ENCODE data around the gene OR1E1. TPM values are rescaled to one million over a fixed set of nuclear protein-coding genes. Genes with fewer than 3 reads are reported as not detected.
"Not testable (repeated sequence)": the region's sequence is repeated elsewhere in the genome, so short reads cannot be mapped to it uniquely, and the experiment has no call there.

The OR1E1 gene
- total and polyA plus RNA-seq, 2 donors (not counting 1 experiment from before 2014, with no cell fraction given): not detected

DNA sequence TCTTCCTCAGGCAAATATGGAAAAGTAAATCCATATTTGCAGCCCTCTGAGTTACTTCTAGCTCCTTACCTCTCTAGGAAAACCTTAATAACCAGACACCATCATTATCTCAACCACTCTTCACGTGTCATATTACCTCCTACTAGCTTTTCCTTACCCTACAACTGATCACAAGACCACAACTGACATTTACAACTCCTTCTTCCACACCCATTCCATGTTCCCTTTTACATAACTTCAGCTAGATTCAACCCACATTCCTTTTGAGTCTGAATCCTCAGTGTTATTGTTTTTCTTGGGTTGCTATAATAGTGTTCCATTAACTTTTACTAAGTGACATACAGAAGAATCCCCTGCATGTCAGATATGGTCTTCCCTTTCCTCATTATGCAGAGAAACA is 40.2 kb upstream of the OR1E1 start:
- H3K9ac ChIP-seq (ENCODE audit: insufficient read depth, low read length): no peak overlapping the region
- TF ChIP-seq, protein P1, sequence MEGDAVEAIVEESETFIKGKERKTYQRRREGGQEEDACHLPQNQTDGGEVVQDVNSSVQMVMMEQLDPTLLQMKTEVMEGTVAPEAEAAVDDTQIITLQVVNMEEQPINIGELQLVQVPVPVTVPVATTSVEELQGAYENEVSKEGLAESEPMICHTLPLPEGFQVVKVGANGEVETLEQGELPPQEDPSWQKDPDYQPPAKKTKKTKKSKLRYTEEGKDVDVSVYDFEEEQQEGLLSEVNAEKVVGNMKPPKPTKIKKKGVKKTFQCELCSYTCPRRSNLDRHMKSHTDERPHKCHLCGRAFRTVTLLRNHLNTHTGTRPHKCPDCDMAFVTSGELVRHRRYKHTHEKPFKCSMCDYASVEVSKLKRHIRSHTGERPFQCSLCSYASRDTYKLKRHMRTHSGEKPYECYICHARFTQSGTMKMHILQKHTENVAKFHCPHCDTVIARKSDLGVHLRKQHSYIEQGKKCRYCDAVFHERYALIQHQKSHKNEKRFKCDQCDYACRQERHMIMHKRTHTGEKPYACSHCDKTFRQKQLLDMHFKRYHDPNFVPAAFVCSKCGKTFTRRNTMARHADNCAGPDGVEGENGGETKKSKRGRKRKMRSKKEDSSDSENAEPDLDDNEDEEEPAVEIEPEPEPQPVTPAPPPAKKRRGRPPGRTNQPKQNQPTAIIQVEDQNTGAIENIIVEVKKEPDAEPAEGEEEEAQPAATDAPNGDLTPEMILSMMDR (conservative IDR thresholded peaks at IDR 0.05 in 1 of 2, IDR thresholded peaks at IDR 0.05 in 1 of 2; ENCODE audit: low read depth in 1 of 2, low read length in 2 of 2): no peak
- no peak for TF ChIP-seq EZH2 (IDR thresholded peaks at IDR 0.05; ENCODE audit: low read length, missing control alignments)
- H3K79me2 ChIP-seq (ENCODE audit: control insufficient read depth, insufficient read depth, low read length): no peaks in the 10 kb centered on the region
- H3K27me3 ChIP-seq (ENCODE audit: control insufficient read depth, insufficient read depth, low read length): no peaks in the 10 kb centered on the region
- H2AFZ ChIP-seq (ENCODE audit: low read length): no peak overlapping the region
- H3K4me2 ChIP-seq (ENCODE audit: extremely low read depth, insufficient read depth, low read length): no peak overlapping the region
- no peak overlapping the region for H3K27ac ChIP-seq (ENCODE audit: insufficient read depth, low read length)
- H3K4me3 ChIP-seq (replicated peaks in 1 of 4; ENCODE audit: control extremely low read depth in 1 of 4, insufficient read depth in 1 of 4, low read depth in 3 of 4, low read length in 4 of 4): no peak overlapping the region
- no peaks in the 10 kb centered on the region for H3K9me3 ChIP-seq (ENCODE audit: control insufficient read depth, insufficient read depth, low read depth, low read length)
- H3K36me3 ChIP-seq (ENCODE audit: control insufficient read depth, insufficient read depth, low read length): no peaks in the 10 kb centered on the region
- no peak for DNase-seq (ENCODE audit: low read depth in 2 of 2)
- no peaks in the 10 kb centered on the region for H3K4me1 ChIP-seq (ENCODE audit: control insufficient read depth, extremely low read depth, insufficient read depth, low read length)
- H4K20me1 ChIP-seq (ENCODE audit: control insufficient read depth, extremely low read depth, insufficient read depth, low read length): no peaks in the 10 kb centered on the region

DNA sequence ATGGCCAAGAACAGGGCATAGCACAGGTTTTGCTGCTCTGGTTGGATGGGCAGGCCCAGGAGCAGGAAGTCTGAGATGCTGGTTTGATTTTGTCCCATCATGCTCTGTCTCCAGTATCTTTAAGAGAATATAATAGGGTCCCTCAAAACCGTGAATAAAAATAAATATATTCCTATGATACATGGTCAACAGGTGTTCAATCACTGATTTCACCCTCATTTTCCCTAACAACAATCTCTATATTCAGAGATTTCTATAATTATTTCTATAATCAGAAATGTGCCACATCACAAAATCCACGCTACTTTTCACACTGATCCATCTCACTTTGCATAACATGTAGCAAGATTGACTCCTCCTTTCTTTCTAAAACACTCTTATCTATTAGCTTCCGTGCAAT is 35.5 kb upstream of the OR1E1 start, which contains the start of gene OR1E2:
OR1E2 (minus strand) TSS at position 101 of the 400 bp plus-strand sequence; CDS start at position 101, 0 bp downstream.
- no peaks in the 10 kb centered on the region for H3K36me3 ChIP-seq (ENCODE audit: control insufficient read depth, insufficient read depth, low read length)
- no peaks in the 10 kb centered on the region for H3K9me3 ChIP-seq (ENCODE audit: control insufficient read depth, insufficient read depth, low read depth, low read length)
- H3K9ac ChIP-seq (ENCODE audit: insufficient read depth, low read length): no peak within 1 kb of the TSS
- TF ChIP-seq, protein P1 (conservative IDR thresholded peaks at IDR 0.05 in 1 of 2, IDR thresholded peaks at IDR 0.05 in 1 of 2; ENCODE audit: low read depth in 1 of 2, low read length in 2 of 2): no peak
- no peak within 1 kb of the TSS for H3K4me2 ChIP-seq (ENCODE audit: extremely low read depth, insufficient read depth, low read length)
- no peak within 1 kb of the TSS for H3K4me3 ChIP-seq (replicated peaks in 1 of 4; ENCODE audit: control extremely low read depth in 1 of 4, insufficient read depth in 1 of 4, low read depth in 3 of 4, low read length in 4 of 4)
- H3K27me3 ChIP-seq (ENCODE audit: control insufficient read depth, insufficient read depth, low read length): no peaks in the 10 kb centered on the region
- no peak within 1 kb of the TSS for H2AFZ ChIP-seq (ENCODE audit: low read length)
- H3K27ac ChIP-seq (ENCODE audit: insufficient read depth, low read length): no peak within 1 kb of the TSS
- no peaks in the 10 kb centered on the region for H3K4me1 ChIP-seq (ENCODE audit: control insufficient read depth, extremely low read depth, insufficient read depth, low read length)
- no peak for DNase-seq (ENCODE audit: low read depth in 2 of 2)
- H3K79me2 ChIP-seq (ENCODE audit: control insufficient read depth, insufficient read depth, low read length): no peaks in the 10 kb centered on the region
- no peaks in the 10 kb centered on the region for H4K20me1 ChIP-seq (ENCODE audit: control insufficient read depth, extremely low read depth, insufficient read depth, low read length)

DNA sequence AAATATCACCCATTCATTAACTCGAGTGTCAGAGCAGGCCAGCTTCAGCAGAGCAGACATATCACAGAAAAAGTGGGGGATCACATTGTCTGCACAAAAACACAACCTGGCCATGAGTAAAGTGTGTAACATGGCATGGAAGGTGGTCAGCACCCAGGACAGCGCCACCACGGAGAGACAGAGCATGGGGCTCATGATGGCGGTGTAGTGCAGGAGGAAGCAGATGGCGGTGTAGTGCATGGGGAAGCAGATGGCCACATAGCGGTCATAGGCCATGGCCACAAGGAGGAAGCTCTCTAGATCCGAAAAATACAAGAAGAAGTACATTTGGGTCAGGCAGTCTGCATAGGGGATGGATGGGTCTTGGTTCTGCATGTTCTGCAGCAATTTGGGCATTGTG is 35.0 kb upstream of the OR1E1 start:
- H3K4me1 ChIP-seq (ENCODE audit: control insufficient read depth, extremely low read depth, insufficient read depth, low read length); H3K9ac ChIP-seq (ENCODE audit: insufficient read depth, low read length); H3K9me3 ChIP-seq (ENCODE audit: control insufficient read depth, insufficient read depth, low read depth, low read length); H3K36me3 ChIP-seq (ENCODE audit: control insufficient read depth, insufficient read depth, low read length); H4K20me1 ChIP-seq (ENCODE audit: control insufficient read depth, extremely low read depth, insufficient read depth, low read length); H3K27ac ChIP-seq (ENCODE audit: insufficient read depth, low read length); DNase-seq (ENCODE audit: low read depth in 2 of 2); H3K27me3 ChIP-seq (ENCODE audit: control insufficient read depth, insufficient read depth, low read length); H2AFZ ChIP-seq (ENCODE audit: low read length); H3K4me2 ChIP-seq (ENCODE audit: extremely low read depth, insufficient read depth, low read length); H3K79me2 ChIP-seq (ENCODE audit: control insufficient read depth, insufficient read depth, low read length); H3K4me3 ChIP-seq (replicated peaks in 1 of 4; ENCODE audit: control extremely low read depth in 1 of 4, insufficient read depth in 1 of 4, low read depth in 3 of 4, low read length in 4 of 4): not testable (repeated sequence)
